GF-D8 (cell line): Measurements from ENCODE around the gene AKAP12.

Source experiments
- DNase-seq: peaks from one replicate; lab custom pipeline; 2025; lab: John Stamatoyannopoulos, UW

AKAP12 gene

DNA sequence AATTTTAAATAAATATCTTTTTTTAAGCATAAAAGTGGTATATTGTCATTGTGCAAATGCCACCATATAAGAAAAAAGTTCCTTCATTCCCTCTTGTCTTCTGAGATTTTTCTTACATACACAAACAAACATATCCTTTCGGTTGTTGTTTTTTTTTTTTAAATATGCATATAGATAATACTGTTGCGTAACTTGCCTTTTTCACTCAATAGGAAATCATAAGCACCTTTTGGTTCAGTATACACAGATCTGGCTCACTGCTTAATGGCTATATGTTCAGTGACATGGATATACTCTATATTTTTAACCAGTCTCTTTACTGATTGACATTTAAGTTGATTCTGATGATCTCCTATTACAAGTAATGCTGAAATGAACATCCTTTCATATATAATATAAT, 40.1 kb downstream of the AKAP12 start:
- no peak for DNase-seq

GRCh38 chr6:151280859-151281258, 41.1 kb downstream of the AKAP12 start:
- DNase-seq, result no peak

DNA sequence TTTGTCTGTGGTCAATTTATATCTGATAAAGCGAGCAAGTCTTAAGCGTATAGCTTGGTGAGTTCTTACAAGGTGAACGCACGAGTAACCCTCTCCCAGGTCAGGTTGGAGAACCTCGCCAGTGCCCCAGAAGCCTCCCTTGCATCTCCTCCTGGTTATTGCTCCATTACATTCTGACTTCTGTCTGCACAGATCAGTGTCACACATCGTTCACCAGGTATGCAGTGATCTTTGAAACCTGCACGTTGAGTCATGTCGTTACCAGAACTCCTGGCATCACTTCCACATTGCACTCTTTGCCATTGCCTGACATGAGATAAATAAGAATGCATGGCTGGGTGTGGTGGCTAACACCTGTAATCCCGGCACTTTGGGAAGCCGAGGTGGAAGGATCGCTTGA, 44.2 kb downstream of the AKAP12 start:
- DNase-seq, result no peak

DNA sequence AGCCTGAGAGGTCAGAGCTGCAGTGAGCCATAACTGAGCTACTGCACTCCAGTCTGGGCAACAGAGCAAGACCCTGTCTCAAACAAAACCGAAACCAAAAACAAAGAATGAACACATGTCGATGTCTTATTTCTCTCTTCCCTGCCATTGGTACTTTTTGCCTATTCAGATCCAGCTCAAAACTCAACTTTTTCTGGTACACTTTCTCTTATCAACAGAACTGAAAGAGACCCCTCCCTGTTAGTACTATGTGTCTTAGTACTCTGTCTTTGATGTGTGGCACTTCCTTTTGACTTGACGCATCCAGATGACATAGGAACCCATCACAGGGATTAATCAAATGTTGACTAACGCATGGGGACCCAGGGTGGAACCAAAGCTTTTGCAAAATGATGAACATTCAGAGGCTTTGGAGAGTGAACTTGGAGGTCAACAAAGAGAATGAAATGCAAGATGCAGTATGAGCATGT, 44.8 kb downstream of the AKAP12 start:
- DNase-seq, result no peak

DNA sequence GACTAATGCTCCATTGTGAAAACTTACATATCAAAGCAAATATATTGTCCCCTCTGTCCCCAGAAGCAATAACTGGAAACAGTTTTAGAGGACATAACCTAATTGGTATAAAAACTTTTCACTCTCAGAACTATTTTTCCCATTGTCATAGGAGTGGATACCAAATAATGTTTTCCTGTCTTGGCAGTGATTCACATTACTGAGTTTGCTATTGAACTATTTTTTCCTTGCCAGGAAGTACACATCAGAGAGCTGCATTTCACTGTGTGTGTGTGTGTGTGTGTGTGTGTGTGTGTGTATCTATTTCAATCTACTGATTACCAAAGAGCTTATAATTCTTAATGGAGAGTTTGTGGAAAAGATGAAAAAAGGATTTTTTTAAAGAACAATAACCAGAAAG, 45.4 kb downstream of the AKAP12 start:
- no peak for DNase-seq

GRCh38 chr6:151286214-151286613, 46.4 kb downstream of the AKAP12 start:
- DNase-seq, result no peak

DNA sequence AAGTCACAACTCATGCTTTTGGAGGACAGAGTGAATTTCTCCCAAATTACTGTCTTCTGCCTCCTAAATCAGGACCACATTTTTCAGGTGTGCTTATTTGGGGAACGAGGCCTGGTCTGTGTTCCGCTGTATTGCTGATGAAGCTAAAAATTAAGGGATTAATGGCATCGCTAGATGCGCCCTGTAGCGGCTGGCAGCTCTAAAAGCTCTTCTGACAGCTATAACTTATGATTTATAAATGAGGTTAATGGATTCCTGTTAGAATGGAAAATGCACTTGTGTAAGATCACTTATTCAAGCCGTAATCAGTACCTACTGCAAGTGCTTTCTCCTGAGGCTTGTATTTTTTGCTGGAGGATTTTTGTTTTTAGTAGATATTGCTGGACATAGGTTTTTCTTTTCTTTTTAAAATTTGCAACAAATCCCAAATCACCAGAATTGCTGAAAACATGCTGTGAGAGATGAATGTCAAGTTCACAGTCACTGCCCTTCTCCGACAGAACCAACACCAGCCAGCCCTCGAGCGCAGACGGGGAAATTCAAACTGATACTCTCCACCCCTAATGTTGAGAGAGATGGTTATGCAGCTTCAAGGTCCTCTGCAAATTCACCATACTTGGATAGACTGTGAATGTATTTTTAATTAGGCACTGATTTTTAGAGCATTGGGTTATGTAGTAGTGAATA, 49.1 kb downstream of the AKAP12 start:
- no peak for DNase-seq

GRCh38 chr6:151289399-151290007, 49.7 kb downstream of the AKAP12 start:
- DNase-seq, result peak; percentile 59

GRCh38 chr6:151290877-151291721, 51.3 kb downstream of the AKAP12 start:
- DNase-seq, result no peak

GRCh38 chr6:151291722-151292059, 51.9 kb downstream of the AKAP12 start:
- no peak for DNase-seq

DNA sequence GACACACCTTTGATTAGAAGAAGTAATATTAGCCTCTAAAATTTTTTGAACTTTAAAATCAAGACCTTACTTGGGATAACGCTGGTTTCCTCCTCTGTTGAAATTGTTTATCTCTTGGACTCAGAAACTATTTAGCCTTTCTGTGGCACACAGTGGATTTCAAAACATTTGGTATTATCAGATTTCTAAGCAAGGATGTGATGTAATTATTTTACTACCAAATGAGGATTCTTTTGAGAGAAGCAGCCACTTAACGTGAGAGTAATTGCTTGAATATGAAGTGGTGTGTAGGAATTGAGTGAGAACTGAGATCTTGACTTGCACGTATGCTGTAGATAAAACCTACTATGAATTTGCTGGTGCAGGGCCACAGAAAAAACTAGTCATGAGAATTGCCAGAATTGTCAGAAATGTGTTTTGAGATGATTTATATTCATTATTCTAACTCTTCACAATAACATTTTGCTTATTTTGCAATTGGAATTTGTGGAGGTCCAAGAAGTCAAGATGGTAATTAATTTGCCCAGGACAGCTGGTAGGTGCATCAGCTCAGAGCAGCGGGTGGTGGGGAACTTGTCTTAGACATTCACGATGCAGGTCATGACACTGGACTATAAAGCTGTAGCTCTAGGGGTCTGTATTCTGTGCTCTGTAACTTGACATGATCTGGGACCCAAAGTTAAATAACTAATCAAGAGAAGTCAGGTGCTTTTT, 53.4 kb downstream of the AKAP12 start:
- DNase-seq, result peak; percentile 23

DNA sequence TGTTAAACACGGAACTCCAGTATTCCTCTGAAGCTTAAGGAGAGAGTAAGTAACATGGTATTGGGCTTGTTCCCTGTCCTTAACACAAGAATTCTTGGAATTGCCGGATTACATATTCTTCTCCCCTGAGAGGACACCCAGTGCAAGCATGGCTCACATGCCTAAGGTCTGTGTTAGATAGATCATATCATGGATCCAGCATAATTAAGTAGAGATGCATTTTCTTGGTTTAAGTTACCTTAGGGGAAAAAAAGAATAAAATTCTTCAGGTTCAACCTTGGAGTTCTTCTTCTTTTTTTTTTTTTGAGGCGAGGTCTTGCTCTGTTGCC, 53.9 kb downstream of the AKAP12 start:
- DNase-seq, result no peak

DNA sequence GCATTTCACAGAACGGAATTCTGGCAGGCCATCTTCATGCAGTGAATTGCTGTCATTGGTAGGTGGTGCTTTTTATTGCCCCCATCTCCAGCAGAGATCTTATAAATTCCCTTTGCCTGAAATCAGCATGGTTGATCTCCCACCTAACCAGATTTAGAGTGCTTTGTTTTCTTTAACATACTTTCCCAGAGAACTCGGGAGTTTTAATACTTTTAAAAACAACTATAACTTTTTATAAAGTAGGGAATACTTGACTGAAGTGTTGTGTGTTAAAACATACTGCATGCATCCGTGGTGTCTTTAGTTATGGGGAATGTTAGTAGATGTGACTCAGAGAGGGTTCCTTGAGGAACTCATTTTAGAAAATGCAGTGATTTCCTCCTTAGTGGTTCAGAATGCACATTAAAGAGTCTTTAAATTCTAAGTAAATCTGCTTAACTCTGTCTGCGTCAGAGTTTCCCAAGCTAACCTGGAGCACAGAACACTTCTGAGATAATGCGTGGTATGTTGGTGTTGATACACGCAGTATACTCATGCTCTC, 54.9 kb downstream of the AKAP12 start:
- no peak for DNase-seq

GRCh38 chr6:151297886-151298285, 58.1 kb downstream of the AKAP12 start:
- DNase-seq, result no peak

DNA sequence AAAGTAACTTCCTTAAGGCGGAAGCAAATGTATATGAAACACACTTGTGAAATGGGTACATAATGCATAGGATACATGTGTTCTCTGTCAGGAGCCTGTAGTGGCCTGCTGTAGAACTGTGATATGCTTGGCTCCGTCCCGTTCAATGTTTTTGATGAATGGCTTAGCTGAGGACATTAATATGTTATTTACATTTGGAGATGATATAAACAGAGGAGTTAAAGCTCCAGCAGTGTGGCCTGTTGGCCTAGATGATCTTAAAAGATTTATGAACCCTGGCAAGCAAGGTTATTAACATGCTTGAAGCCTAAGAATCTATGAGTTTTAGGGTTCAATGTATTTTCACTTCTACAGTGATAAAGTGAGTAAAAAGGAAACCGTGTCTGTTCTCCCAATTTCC, 59.2 kb downstream of the AKAP12 start:
- DNase-seq, result no peak

DNA sequence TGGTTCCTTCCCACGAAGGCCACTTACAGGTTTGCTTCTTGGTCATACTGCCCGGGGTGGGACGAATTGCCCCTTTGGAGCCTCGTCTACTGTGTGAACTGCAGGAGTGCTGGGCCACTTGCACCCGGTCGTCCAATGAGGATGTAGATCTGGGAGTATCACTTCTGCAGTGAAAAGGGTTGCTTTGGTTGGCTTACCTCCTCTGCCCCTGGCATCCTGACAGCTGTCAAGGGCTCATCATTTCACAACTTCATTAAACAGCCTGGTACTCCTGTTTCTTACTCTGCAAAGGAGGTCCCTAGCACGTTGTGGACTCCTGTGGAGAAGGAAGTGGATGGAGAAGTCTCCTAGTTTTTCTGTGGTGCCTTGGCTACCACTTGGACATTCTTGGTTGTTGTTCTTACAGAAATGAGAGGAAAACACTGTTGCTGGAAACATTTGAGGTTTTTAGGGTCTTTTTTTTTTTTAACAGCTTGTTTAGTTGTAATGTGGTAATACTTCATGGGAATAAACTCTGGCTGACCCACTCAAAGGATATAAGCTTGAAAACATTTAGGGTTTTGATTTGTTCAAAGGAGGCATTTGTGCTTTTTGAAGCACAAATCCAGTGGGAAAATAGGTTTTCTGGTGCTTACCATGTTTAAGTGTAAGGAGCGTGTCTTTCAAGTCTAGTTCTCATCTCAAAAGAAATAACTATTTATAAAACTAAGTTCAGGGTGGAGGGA, 60.7 kb downstream of the AKAP12 start:
- DNase-seq, result no peak

GRCh38 chr6:151301547-151301946, 61.8 kb downstream of the AKAP12 start:
- DNase-seq, result no peak

- DNase-seq, result no peak
These were observed 63.5 kb downstream of the AKAP12 start for GRCh38 chr6:151303231-151303630.

DNA sequence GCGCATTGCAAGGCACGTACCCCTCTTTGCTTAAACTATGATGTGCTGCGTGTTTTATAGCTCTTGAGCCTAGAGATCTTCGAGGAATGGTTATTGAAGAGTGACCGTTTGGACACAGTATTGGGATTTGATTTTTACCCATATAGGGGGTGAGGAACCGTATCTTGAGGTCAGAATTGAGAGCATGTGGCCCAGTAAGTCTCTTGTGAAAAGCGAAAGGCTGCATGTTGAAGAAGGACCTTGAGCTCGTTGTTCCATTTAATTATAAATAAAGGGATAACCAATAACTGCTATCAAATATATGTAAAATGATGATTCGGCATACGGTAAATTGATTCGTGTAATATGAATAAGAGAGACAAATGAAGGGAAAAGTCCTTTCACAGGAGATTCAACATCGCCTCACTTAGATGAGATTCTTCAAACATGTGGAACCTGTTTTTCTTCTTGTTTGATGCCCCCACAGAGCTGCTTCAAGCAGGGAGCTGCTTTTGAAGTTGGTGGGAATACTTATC, 66.6 kb downstream of the AKAP12 start:
- no peak for DNase-seq

DNA sequence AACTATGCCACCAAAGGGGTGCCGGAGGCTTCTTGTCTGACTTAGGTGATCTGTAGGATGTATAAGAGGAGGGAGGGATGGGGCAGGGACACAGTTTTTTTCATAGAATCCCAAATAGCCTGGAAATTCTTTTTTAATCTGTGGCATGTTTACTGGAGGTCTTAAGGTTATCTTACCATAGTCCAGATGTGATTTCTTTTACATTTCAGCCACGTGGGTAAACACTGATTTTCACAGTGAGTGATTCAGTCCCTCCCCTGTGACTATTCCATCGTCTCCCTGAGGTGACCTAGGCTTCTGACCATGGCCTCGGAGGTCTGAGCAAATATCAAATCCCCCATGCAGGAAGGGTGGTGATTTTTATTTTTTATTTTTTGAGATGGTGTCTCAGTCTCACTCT, 67.7 kb downstream of the AKAP12 start:
- DNase-seq, result no peak

GRCh38 chr6:151309619-151310018, 69.9 kb downstream of the AKAP12 start:
- no peak for DNase-seq
